ENCODE data around the gene ZC3H14.

GRCh38 chr14:88584451-88584850 lies 21.6 kb downstream of the ZC3H14 start:
- no peak for TF ChIP-seq ZNF143 (CRISPR knock-in tag; IDR thresholded peaks at IDR 0.05)
- no peak for TF ChIP-seq SIX5 (IDR thresholded peaks at IDR 0.05; ENCODE audit: borderline replicate concordance in 1 of 2, insufficient read depth in 1 of 2, low read depth in 1 of 2, low read length in 2 of 2)
- TF ChIP-seq EZH2 (IDR thresholded peaks at IDR 0.05; ENCODE audit: borderline replicate concordance, low read depth, low read length) = no peak
- TF ChIP-seq CTCF (IDR thresholded peaks at IDR 0.05 in 2 of 3, conservative IDR thresholded peaks at IDR 0.05 in 1 of 3; ENCODE audit: insufficient read depth in 2 of 3, low read depth in 1 of 3, low read length in 3 of 3) = no peak
- no peak for TF ChIP-seq SPI1 (IDR thresholded peaks at IDR 0.05; ENCODE audit: borderline replicate concordance, low read depth, low read length)
- TF ChIP-seq STAG1 (CRISPR knock-in tag; IDR thresholded peaks at IDR 0.05; ENCODE audit: borderline replicate concordance) = no peak
- TF ChIP-seq ZBTB49 (CRISPR knock-in tag; IDR thresholded peaks at IDR 0.05; ENCODE audit: borderline replicate concordance) = no peak
- no peak for TF ChIP-seq HSF4 (CRISPR knock-in tag; IDR thresholded peaks at IDR 0.05; ENCODE audit: borderline replicate concordance)
- no peak for TF ChIP-seq CBX3 (IDR thresholded peaks at IDR 0.05; ENCODE audit: borderline replicate concordance in 1 of 2, low read length in 2 of 2)

Data from K562 (cell line).